ENCODE measurements around the gene STAT6.

GRCh38 chr12:57078519-57079404 lies 32.4 kb downstream of the STAT6 start, which contains the start of gene NEMP1:
- TF ChIP-seq CHD1 (IDR thresholded peaks at IDR 0.05; ENCODE audit: low read depth, low read length) (no peak), EZH2 (IDR thresholded peaks at IDR 0.05; ENCODE audit: low read depth, low read length, severe bottlenecking) (no peak), CTCF (IDR thresholded peaks at IDR 0.05; ENCODE audit: control extremely low read depth in 1 of 3, insufficient read depth in 1 of 3, low read depth in 1 of 3, low read length in 3 of 3) (no peak), JUN (IDR thresholded peaks at IDR 0.05; ENCODE audit: low read depth, low read length) (no peak), TBP (IDR thresholded peaks at IDR 0.05; ENCODE audit: low read depth, low read length) (peak; percentile 84), POLR2AphosphoS5 (IDR thresholded peaks at IDR 0.05; ENCODE audit: low read depth, low read length) (peak; percentile 86; the same call in 1 of the 2 replicates), BACH1 (IDR thresholded peaks at IDR 0.05; ENCODE audit: low read length) (no peak), CHD2 (IDR thresholded peaks at IDR 0.05; ENCODE audit: low read length) (peak; percentile 88), ATF3 (IDR thresholded peaks at IDR 0.05; ENCODE audit: insufficient read depth, low read depth, low read length) (no peak), POLR2A (IDR thresholded peaks at IDR 0.05; ENCODE audit: control extremely low read depth in 1 of 2, low read depth in 2 of 2, low read length in 2 of 2) (peak; percentile 69 to 83), HDAC2 (IDR thresholded peaks at IDR 0.05; ENCODE audit: borderline replicate concordance in 1 of 2, low read depth in 2 of 2, low read length in 2 of 2) (peak in 1 of 2 experiments; percentile 64; a peak in 1 of 4 replicates)

Data from H1 (cell line).